NCI-H2107 treated with DMSO at 0.1 percent for 48 hours (cell line): ENCODE measurements around the gene CNNM3.

ENCODE experiments used
- DNase-seq: peaks from one replicate; lab custom pipeline; 2025; ENCODE audit not compliant: unreplicated experiment; lab: John Stamatoyannopoulos, UW

CNNM3 gene

GRCh38 chr2:96838345-96839292, 22.6 kb downstream of the CNNM3 start:
- DNase-seq: no peak

- no peak for DNase-seq
Observed at GRCh38 chr2:96839293-96839874, 23.3 kb downstream of the CNNM3 start.

- no peak for DNase-seq
Observed at GRCh38 chr2:96839875-96840850, 24.1 kb downstream of the CNNM3 start.

GRCh38 chr2:96841701-96842495, 25.8 kb downstream of the CNNM3 start:
- DNase-seq: no peak

GRCh38 chr2:96842600-96842999, 26.5 kb downstream of the CNNM3 start:
- no peak for DNase-seq

- no peak for DNase-seq
Observed at GRCh38 chr2:96843538-96844268, 27.6 kb downstream of the CNNM3 start, which contains the start of gene ANKRD23. ANKRD23 (minus strand) TSS chr2:96844021; CDS start chr2:96843992, 29 bp downstream.

GRCh38 chr2:96844405-96844808, 28.3 kb downstream of the CNNM3 start:
- no peak for DNase-seq

GRCh38 chr2:96846825-96847224, 30.8 kb downstream of the CNNM3 start:
- DNase-seq: no peak

GRCh38 chr2:96847586-96847985, 31.5 kb downstream of the CNNM3 start:
- no peak for DNase-seq

GRCh38 chr2:96848264-96848663, 32.2 kb downstream of the CNNM3 start:
- DNase-seq: no peak

- DNase-seq: no peak
Observed at GRCh38 chr2:96852667-96853066, 36.6 kb downstream of the CNNM3 start.

- DNase-seq: no peak
Observed at GRCh38 chr2:96853321-96853720, 37.3 kb downstream of the CNNM3 start.

- DNase-seq: no peak
Observed at GRCh38 chr2:96856776-96857666, 41.0 kb downstream of the CNNM3 start.

GRCh38 chr2:96857667-96858372, 41.8 kb downstream of the CNNM3 start, which contains the start of gene ANKRD39:
ANKRD39 (minus strand) TSS chr2:96858016; CDS start chr2:96857987, 29 bp downstream.
- peak; percentile 93 for DNase-seq

GRCh38 chr2:96859099-96859649, 43.1 kb downstream of the CNNM3 start:
- DNase-seq: no peak

GRCh38 chr2:96859681-96860064, 43.6 kb downstream of the CNNM3 start:
- DNase-seq: no peak
